Nucleus accumbens (tissue), 56 donors: ENCODE data around the gene PAX1.
A peak's percentile ranks its signal among the peaks of the same experiment; 100 is the strongest.

Experiments used
- DNase-seq, 56 donors: peaks; one replicate each; lab custom pipeline; 2025; lab: John Stamatoyannopoulos, UW

Gene PAX1

DNA sequence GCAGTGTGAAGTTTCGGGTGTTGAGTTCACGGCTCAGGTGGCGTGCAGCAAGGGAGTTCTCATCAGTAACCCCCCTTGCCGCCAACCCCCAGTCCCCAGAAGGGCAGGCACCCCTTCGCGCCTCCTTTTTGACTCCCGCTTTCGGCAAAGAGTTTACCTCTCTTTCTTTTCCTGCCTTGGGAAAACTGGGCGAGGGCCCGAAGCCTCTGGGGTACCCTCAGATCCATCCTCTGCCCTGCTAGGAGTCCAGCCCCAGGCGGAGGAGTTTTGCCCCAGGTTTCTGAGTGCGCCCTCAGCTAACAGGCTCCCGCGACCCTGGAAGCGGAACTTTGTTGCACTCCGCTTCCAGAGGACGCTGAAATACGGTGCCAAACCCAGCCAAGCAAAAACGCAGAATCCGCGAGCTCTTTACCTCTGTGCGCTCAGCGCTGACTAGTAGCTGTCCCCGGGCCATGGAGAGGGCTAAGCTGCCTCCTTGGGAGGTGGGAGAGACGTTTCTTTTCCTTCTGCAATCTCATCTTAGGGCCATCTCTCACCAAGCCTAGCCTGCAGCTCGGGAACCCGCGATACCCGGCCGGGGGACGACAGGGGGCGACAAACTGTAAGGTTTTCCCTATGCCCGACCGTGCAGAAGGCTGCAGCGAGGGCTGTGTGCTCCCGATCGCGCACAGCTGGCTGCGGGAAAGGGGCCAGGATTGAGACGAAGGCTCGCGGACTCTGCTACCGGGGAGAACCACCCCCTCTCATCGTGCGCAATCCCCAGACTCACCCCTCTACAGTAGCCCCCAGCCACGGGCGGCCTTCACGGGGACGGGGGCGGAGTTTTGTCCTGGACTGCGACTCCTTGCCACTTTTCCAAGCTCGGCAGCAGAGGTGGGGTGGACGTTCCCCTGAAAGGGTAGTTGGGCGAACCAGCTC, 2.7 kb upstream of the PAX1 start:
- peak in 40 of 56 donors; percentile 5 to 72 (median 22) for DNase-seq

DNA sequence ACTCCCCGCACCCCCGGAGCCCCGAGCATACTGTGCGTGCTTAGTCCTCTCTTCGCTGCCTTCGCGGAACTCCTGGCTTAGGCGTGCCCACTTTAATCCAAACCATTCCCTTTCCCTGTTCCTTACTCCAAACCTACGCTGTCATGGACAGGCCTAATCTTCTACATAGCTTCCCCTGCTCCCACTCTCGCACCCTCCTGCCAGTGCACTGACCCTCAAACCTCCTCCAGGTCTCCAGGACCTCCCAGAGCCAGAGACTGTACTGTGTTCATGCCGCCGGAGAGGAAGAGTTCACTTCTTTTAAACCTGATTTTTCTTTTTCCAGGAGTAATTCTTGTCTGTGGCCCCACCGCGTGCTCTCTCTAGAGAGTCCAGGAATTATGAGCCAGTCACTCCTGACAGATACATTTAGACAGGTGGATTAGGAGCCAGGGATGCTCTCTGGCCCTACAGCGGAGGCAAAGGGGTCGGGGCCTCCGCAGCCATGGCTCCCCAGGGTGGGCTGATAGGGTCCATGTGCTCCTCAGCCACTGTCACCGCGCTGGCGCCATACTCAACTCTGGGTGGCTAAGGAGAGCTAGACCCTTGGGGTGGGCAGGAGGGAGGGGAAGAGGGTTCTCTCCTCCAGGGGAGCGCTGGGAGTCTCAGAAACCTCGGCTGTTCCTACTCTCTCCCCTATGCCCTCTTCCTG, 1.6 kb upstream of the PAX1 start:
- no peak for DNase-seq

DNA sequence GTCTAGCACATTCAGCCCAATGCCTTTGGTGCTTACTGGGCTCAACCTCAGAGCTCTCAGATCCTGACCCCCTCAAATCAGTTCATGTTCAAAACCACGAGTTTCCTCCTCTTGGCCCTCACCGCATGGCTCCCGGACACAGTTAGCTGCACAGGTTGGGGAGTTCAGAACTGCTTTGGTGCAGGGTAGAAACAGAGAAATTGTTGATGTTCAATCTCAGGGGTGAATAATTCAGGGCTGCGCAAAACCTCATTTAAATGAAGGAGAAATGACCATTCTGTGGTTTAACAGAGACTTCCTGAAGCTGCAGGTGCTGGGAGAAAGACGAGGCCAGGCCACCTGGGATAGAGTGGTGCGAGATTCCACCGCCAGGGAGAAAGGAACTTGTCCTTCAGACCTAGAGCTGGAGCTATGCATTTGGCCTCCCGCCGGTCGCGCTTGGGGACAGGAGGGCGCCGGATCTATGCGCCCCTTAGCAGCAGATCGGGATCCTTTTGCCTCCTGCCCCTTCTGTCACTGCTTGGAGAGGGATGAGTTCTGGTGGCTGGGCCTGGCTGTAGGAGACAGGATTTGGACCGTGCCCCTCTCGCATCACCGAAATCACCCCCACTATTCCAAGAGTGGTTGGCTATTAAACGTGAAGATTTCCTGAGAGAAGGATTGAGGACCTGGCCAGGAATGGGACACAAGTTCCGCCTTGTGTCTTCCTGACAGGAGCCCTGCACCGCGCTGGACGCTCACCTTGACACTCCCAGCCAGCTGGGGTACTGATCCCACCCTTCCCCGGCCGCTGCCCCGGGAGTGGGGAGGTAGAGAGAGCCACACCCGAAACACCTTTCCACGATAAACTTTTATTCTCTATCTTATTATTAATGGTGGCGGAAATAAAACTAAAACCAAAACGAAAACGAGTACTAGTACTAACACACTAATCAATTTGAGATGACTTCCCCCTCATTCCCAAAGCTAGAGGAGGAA, 767 bp upstream of the PAX1 start:
- no peak for DNase-seq

DNA sequence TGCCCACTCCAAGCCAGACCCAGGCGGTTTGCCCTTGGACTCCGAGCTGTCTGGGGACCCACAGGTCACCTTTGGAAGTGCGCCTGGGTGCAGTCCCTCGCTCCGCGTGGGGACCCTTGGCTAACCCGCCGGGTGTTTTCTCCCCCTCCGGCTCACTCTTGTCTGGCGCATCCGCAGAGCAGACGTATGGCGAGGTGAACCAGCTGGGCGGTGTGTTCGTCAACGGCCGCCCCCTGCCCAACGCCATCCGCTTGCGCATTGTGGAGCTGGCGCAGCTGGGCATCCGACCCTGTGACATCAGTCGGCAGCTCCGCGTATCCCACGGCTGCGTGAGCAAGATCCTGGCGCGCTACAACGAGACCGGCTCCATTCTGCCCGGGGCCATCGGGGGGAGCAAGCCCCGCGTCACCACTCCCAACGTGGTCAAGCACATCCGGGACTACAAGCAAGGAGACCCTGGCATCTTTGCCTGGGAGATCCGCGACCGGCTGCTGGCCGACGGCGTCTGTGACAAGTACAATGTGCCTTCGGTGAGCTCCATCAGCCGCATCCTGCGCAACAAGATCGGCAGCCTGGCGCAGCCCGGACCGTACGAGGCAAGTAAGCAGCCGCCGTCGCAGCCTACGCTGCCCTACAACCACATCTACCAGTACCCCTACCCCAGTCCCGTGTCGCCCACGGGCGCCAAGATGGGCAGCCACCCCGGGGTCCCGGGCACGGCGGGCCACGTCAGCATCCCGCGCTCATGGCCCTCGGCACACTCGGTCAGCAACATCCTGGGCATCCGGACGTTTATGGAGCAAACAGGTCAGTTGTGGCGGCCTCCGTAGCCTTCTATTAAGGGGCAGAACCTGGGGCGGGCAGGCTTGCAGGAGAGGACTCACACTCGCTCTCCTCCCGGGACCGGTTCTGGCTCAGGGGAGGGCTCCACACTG, 1.1 kb downstream of the PAX1 start:
- no peak for DNase-seq

DNA sequence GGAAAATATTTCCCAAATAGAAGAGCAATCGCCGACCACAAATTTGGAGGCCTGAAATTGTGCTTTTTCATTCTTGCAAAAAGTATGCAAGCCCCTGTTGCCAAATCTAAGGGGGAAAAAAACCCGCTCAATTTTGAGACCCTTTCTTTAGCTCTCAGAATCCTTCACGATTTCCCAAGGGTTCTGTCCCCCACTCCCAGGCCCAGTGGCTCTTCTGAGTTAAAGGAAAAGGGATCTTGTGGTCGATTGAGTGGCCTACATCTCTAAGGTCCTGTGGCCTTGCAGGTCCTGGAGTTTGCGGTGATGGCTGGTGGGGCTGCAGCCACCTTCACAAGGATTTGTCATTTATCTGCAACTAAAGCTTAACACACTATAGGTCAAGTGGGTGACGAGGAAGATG, 1.8 kb downstream of the PAX1 start:
- DNase-seq: no peak

DNA sequence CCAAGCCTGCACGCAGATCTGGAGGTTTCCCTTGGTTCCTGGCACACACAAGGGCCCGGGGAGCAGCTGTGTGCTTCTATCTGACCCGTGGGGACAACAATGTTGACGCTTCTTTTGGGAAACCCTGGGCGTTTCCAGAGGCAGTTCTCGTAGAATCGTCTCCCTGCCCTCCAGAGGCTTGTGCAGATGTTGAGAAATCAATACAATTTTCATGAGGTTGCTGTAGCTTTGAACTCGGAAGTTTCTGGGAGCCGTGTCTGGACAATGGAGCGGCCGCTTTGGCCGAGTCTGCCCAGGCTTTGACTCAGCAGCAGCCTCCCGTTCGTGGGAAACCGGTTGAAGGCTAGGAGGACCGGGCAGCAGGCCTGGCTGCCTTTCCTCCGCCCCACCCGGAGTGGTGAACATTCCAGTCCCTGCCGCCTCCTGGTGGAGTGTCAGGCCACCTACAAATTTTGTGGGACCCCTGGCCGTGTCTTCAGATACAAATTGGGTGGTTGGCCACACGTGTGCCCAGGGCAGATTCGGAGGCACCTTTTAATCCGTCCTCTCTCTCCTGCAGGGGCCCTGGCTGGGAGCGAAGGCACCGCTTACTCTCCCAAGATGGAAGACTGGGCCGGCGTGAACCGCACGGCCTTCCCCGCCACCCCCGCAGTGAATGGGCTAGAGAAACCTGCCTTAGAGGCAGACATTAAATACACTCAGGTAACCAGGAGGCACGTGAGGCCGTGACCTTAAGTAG, 2.7 kb downstream of the PAX1 start:
- DNase-seq: no peak

DNA sequence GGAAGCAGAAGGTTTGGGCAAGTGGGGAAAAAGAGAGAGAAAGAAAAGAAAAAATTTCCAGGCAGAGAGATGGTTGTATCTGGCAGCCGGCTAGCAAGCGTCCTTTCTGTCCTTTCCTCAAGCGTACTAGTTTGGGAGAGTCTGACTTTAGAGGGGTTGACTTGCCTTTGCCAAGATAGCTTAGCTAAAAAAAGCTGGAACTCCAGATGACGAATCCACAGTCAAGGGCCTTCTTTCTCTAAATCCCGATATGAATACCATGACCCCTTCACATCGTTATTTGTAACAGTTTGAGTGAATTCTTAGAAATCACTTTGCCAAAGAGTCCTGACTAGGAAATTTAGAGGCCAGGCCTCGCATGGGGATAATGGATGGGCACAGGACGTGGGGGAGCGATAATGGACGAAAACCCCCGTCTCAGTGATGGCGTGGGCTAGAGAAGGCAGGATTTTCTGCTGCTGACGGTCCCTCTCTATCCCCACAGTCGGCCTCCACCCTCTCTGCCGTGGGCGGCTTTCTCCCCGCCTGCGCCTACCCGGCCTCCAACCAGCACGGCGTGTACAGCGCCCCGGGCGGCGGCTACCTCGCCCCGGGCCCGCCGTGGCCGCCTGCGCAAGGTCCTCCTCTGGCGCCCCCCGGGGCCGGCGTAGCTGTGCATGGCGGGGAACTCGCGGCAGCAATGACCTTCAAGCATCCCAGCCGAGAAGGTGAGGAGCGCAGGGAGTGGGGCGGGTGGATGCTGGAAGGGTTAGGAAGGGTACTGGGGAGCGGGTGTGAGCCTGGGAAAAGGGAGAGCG, 3.5 kb downstream of the PAX1 start:
- no peak for DNase-seq

DNA sequence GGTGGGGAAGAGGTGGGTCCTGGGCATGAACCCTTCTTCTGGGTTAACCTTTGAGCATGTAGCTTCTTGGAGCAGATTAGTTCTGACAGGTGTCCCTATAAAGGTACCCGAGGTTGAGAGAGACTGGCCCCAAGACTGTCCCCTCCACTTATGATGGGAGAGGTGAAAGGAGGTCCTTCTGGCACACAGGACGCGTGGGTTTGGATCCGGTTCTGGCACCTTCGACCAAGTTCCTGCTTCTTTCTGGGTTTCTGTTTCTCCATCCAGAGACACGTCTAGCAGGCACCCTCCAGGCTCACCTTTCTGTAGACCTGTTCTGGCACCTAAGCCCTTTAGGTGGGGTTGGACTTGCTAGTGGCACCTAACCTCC, 4.1 kb downstream of the PAX1 start:
- no peak for DNase-seq

DNA sequence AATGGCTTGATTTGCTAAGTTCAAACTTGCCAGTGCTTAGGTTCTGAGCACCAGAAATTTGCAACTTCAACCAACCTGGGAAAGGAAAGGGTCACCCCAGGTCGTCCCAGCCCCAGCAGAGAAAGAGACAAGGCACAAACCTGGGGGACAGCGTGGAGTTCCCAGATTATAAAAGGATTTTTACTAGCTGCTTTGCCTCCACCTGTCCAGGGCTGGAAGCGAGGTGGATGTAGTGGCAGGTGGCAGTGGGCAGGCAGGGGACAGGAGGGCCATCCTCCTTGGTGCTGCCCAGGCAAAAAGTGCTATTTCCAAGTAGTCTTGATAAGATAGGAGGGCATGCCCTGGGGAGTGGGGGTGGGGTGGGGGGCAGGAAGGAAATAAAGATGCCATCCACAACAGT, 4.9 kb downstream of the PAX1 start:
- DNase-seq: no peak

DNA sequence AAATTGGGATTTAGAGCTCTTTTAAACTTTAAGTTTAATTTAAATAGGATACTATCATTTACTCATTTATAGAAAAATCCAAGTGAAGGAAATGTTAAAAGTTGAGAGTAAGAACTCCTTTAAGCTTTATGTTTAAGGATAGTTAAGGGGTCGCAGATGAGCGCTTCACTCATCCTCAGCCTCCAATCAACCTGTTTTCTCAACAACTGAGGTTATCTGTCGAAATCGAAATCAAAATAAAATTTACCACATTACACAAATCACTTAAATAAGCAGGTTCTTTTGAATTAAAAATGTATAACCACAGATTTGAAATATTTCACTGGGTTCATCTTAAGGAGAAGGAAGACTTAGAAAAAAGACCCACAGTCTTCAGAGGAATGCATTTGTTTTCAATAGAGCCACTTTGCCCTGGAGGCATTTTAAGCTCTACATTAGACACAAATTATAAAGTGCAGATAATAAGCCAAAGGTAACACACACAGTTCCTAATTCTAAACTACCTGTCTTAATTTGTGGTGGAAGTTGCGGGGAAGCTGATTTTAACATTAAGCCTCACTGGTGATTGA, 5.5 kb downstream of the PAX1 start:
- no peak for DNase-seq

DNA sequence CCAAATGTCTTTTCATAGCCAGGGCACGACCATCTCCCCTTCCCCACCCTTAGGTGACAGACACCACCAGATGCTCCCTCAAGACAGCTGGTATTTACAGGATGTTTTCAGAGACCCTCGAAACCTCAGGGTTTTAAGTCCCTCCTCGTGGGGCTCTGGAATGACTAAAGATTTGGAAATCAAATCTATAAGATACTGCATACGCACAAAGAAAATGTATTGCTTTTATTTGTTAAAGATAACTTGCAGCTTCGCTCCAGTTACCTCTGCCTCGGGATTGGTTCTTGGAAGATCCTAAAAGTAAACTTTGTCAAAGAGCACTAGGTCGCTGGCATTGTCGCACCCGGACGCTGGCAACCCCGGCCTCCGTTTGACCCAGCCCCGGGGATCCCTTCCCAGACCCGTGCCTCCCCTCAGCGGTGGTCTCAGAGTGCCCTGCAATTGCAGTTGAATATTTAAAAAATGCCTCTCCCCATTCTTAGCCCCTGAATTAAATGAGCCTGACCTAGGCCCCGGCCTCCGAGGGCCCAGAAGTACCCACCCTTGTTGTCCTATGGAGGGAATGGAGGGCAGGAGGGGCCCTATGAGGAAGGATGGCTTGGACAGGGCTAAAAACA, 7.1 kb downstream of the PAX1 start:
- DNase-seq: no peak

DNA sequence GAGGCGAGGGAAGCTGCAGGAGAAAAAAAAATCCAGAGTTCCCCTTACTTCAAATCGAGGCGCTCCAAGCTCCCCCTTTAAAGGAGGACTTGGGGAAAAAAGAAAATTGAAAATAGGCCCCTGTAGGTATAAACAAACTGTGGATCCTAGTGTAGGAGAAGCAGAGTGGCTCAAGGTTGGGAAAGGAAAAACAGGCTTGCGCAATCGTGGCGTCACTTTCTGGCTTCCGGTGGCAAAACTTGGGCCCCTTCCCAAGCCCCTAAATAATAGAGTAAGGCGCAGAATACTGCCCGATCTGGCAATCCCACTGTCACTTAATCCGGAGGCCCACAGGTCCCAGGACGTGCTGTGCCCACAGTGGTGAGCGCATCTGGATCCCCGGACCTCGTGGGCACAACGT, 8.0 kb downstream of the PAX1 start:
- no peak for DNase-seq

DNA sequence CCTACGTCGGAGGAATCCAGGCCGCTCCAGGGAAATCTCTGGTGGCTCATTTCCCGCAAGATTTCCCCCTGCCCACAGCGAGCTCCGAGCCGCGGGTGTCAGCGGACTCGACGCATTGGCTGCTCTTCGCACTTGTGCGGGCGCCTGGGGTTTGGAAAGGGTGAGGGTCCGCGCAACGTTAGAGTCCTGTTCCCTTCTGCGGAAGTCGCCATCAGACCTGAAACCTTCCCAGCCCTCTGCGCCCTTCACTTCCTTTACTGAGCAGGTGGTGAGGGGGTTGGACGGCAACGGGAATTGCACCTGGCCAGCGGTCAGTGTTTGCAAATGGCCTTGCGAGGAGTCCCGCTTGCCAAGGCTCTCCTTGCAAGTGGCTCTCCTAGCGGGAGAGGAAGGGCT, 8.4 kb downstream of the PAX1 start:
- no peak for DNase-seq

DNA sequence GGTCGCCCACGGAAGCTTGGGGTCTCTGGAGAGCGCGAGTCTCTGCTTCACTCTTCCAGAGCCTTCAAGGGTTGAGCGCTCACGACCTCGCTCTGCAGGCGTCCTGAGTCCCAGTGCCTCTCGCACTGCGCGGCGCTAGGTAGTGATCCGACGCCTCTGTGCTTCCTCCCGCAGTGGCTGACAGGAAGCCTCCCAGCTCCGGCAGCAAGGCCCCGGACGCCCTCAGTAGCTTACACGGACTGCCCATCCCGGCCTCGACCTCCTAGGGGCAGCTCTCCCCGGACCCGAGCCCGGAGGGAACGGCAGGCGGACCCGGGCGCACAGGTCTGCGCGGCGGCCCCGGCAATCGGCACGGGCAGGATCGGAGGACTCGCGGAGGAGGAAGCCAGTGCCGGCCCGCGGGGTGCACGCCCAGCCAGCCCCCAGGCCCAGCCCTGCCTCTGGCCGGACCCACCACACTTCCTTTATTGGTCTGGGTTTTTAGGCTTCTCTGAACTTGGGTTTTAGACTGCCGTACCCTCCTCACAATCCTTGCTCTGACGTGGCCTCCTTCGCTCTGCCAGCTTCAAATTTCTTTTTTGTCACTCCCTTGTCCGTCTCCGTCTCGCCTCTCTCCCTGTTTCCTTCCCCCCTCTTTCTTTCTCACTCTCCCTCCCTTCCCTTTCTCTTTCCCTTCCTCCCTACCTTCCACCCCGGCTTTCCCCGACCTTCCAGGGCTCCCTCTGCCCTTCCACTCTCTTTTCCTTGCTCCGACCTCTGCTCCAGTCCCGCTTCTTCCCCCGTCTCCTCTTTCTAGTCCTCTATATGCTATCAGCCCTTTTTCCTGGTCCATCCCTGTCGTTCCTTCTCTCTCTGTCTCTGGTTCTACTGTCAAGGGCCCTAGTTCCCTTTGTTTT, 9.1 kb downstream of the PAX1 start:
- DNase-seq: no peak

DNA sequence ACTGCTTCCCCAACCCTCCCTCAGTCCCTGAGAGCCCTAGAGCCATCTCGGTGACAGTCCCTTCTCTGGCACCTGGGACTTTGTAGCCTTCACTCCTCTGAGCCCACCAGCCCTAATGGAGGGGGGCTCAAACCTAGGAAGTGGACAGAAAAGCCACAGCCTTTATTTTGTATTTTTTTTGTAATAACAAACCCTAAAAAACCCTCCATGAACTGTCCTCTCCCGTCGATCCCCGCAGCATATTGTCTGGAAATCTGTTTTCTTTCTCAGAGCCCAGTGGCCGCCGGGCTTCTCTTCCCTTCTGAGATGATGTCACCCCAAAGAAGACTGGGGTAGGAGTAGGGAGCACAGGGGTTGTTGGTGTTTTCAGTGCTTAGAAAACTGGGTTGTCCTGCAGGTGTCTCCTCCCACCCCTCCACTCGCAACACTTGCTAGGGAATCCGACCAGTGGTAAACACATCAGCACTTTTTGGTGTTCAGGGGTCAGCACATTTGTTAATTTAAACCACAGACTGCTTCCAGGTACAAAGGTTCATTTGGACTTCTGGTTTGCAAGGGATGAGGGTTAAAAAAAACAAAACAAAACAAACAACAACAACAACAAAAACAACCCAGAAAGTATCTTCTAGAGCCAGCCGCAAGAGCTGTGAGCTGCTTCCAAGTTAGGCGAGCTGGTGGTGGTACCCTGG, 9.9 kb downstream of the PAX1 start:
- DNase-seq: no peak
